Activated B cell treated with CpG ODN at 0.5 μM for 24 hours (primary cell): ENCODE data around the gene FLT1. TPM values are rescaled to one million over a fixed set of nuclear protein-coding genes. Genes with fewer than 3 reads are reported as not detected.

ENCODE experiments used
- ATAC-seq: fragments of 200-7000 bp; cut with Tn5 transposase; one replicate; pipeline ENCODE4 v1.10.0; 2021; ENCODE audit warnings: low read depth, mild to moderate bottlenecking, moderate library complexity
- CTCF ChIA-PET: fragments of 350-600 bp; sonication (Branson Sonifier 250); formaldehyde crosslinking; loops from one replicate; lab custom pipeline; 2021; ENCODE audit warnings: antibody characterized with exemption; lab: Charles Lee
- POLR2A ChIA-PET: fragments of 350-600 bp; sonication (Branson Sonifier 250); formaldehyde crosslinking; loops from one replicate; lab custom pipeline; 2021; ENCODE audit warnings: antibody characterized with exemption; lab: Charles Lee
- DNase-seq: peaks from one replicate; pipeline ENCODE4 v3.0.0; 2022
- H3K27ac Mint-ChIP-seq: one replicate; pipeline ENCODE4 v1.8.0; 2020; ENCODE audit warnings: mixed read lengths
- H3K27me3 Mint-ChIP-seq: one replicate; pipeline ENCODE4 v1.8.0; 2021; ENCODE audit warnings: mixed read lengths
- H3K36me3 Mint-ChIP-seq: one replicate; pipeline ENCODE4 v1.8.0; 2021; ENCODE audit warnings: low read depth, mixed read lengths
- H3K4me1 Mint-ChIP-seq: one replicate; pipeline ENCODE4 v1.8.0; 2021; ENCODE audit warnings: mixed read lengths
- H3K4me3 Mint-ChIP-seq: one replicate; pipeline ENCODE4 v1.8.0; 2020; ENCODE audit warnings: mild to moderate bottlenecking, mixed read lengths
- H3K9me3 Mint-ChIP-seq: one replicate; pipeline ENCODE4 v1.8.0; 2020; ENCODE audit warnings: mixed read lengths
- intact Hi-C: fragments of 100-400 bp; cut with micrococcal nuclease; formaldehyde crosslinking; loops from one replicate; pipeline ENCODE4 v1.15.1; 2024
- total RNA-seq: library from RNA; stranded (reverse); gene quantifications from 2 replicates; pipeline ENCODE4 v1.2.3, GENCODE V29; 2022
- TF ChIP-seq, protein P1 (sequence below): fragments of 200-600 bp; IDR thresholded peaks from one replicate; pipeline ENCODE4 v1.8.0; 2022; ENCODE audit warnings: antibody characterized with exemption, mild to moderate bottlenecking

FLT1 gene
- total RNA-seq, 1 donor from 2014 or later: 1.3 TPM

DNA sequence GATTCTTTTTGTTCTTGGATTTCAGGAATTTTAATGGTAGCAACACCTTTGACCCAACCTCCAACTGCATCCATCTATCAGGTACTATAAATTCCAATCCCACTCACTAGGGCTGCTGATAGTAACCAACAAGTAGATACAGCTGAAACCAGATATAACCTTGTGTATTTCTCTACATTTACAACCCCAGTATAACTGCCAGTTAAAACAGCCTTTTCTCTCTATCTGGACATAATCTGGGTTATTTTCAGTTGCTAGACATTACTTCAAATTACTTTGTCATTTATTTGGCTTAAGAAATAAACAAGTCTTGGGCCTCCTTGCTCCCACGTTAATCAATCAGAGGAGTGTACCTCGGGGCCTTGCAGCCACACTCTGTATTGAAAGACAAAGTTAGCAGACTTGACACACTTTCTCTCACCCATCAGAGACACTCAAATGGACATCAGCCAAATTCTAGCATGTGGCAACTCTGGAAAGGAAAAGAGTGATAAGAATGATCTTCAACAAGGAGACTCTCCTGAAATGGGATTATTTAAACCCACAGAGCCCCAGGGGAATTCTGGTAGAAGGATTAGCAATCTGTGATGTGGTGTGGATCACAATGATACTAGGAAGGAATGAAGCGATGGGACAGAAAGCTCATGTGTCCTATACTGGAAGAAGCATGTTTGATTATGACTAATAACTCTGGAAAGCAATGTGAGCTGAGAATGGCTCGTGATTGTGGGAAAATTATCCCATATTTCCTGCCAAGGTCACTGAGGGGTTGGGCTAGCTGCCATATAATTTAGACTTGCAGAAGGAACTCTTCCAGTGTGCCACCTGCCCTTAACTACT lies 157.5 kb downstream of the FLT1 start:
- H3K4me3 Mint-ChIP-seq: no peak overlapping the region
- no peaks in the 10 kb centered on the region for H3K36me3 Mint-ChIP-seq
- TF ChIP-seq, protein P1, sequence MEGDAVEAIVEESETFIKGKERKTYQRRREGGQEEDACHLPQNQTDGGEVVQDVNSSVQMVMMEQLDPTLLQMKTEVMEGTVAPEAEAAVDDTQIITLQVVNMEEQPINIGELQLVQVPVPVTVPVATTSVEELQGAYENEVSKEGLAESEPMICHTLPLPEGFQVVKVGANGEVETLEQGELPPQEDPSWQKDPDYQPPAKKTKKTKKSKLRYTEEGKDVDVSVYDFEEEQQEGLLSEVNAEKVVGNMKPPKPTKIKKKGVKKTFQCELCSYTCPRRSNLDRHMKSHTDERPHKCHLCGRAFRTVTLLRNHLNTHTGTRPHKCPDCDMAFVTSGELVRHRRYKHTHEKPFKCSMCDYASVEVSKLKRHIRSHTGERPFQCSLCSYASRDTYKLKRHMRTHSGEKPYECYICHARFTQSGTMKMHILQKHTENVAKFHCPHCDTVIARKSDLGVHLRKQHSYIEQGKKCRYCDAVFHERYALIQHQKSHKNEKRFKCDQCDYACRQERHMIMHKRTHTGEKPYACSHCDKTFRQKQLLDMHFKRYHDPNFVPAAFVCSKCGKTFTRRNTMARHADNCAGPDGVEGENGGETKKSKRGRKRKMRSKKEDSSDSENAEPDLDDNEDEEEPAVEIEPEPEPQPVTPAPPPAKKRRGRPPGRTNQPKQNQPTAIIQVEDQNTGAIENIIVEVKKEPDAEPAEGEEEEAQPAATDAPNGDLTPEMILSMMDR: no peak
- H3K4me1 Mint-ChIP-seq: no peaks in the 10 kb centered on the region
- POLR2A ChIA-PET: no interaction called here
- no peak for DNase-seq
- intact Hi-C loops: no loop called here
- H3K27ac Mint-ChIP-seq: no peak overlapping the region
- CTCF ChIA-PET: no interaction called here
- no peaks in the 10 kb centered on the region for H3K9me3 Mint-ChIP-seq
- no peaks in the 10 kb centered on the region for H3K27me3 Mint-ChIP-seq
- no peak for ATAC-seq

DNA sequence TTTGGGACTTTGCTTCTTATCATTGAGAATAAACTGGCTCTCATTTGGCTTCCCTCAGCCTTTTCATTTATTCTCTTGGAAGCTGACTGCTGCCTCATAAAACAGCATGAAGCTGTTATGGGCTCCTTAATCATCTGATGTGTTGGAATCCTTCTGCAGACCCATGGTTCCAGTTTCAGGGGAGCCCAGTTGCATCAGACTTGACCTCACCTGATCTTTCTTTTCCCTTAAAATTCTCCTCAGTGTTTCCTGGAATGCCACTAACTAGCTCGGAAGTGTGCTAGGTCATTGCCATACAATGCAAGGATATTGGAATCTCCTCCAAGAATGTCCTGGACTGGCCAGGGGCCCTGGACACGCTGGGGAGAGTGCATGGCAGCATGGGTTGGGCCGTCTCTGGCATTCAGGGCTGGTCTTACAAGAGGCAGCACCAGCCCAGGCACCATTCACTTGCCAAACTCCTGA lies 158.7 kb downstream of the FLT1 start:
- CTCF ChIA-PET: no interaction called here
- Mint-ChIP-seq H3K4me1 (no peaks in the 10 kb centered on the region), H3K9me3 (no peaks in the 10 kb centered on the region), H3K27me3 (no peaks in the 10 kb centered on the region), H3K27ac (no peak overlapping the region), H3K4me3 (no peak overlapping the region), H3K36me3 (no peaks in the 10 kb centered on the region)
- no peak for DNase-seq
- POLR2A ChIA-PET: no interaction called here
- no peak for ATAC-seq
- TF ChIP-seq, protein P1: no peak
- intact Hi-C loops: no loop called here

GRCh38 chr13:28333204-28333881 lies 161.6 kb downstream of the FLT1 start:
- Mint-ChIP-seq H3K4me3 (no peak overlapping the region), H3K36me3 (no peaks in the 10 kb centered on the region), H3K27ac (no peak overlapping the region), H3K4me1 (no peaks in the 10 kb centered on the region), H3K9me3 (no peaks in the 10 kb centered on the region), H3K27me3 (no peaks in the 10 kb centered on the region)
- ATAC-seq: no peak
- ChIA-PET CTCF (no interaction called here), POLR2A (no interaction called here)
- TF ChIP-seq, protein P1: no peak
- intact Hi-C loops: no loop called here
- DNase-seq: no peak

GRCh38 chr13:28329395-28330158 lies 165.4 kb downstream of the FLT1 start:
- POLR2A ChIA-PET: no interaction called here
- H3K4me3 Mint-ChIP-seq: no peak overlapping the region
- H3K27ac Mint-ChIP-seq: no peak overlapping the region
- ATAC-seq (no peak), DNase-seq (no peak)
- TF ChIP-seq, protein P1: no peak
- no peaks in the 10 kb centered on the region for H3K4me1 Mint-ChIP-seq
- no peaks in the 10 kb centered on the region for H3K36me3 Mint-ChIP-seq
- no peaks in the 10 kb centered on the region for H3K9me3 Mint-ChIP-seq
- H3K27me3 Mint-ChIP-seq: no peaks in the 10 kb centered on the region
- CTCF ChIA-PET: interaction anchor here (2.7 kb wide), 1 partner anchor 468 kb away, joined by 11 read pairs; no protein-coding TSS in a partner anchor
- intact Hi-C loops: no loop called here
